Left ventricle myocardium inferior (tissue), 1 donor: ENCODE results near the gene NMBR. TPM values are rescaled to one million over a fixed set of nuclear protein-coding genes. Genes with fewer than 3 reads are reported as not detected.
"Not testable (repeated sequence)": the region's sequence is repeated elsewhere in the genome, so short reads cannot be mapped to it uniquely, and the experiment has no call there.

Source experiments
- DNase-seq: peaks from one replicate; pipeline ENCODE4 v3.0.0-alpha.2; 2020
- H3K27ac ChIP-seq: fragments of 200-600 bp; replicated peaks from 2 replicates; pipeline ENCODE4 v1.8.0; 2021
- H3K27me3 ChIP-seq: fragments of 200-600 bp; 2 replicates; pipeline ENCODE4 v1.8.0; 2021; ENCODE audit warnings: low read depth
- H3K36me3 ChIP-seq: fragments of 200-600 bp; 2 replicates; pipeline ENCODE4 v1.8.0; 2021
- H3K4me1 ChIP-seq: fragments of 200-600 bp; 2 replicates; pipeline ENCODE4 v1.8.0; 2021
- H3K4me3 ChIP-seq: fragments of 200-600 bp; 2 replicates; pipeline ENCODE4 v1.8.0; 2021; ENCODE audit warnings: mild to moderate bottlenecking, moderate library complexity
- H3K9me3 ChIP-seq: fragments of 200-600 bp; replicated peaks from 2 replicates; pipeline ENCODE4 v1.8.0; 2021
- intact Hi-C: fragments of 100-400 bp; cut with micrococcal nuclease; formaldehyde crosslinking; loops from one replicate; pipeline ENCODE4 v1.11.0; 2022
- total RNA-seq: library from RNA; stranded (reverse); fragmentation: NEBNext Ultra II Directional; extraction: Animal tissue kit (Norgen Biotek cat#: 25700); gene quantifications from one replicate; pipeline ENCODE4 v1.2.1, GENCODE V29; 2021
- TF ChIP-seq, protein P1 (sequence below): fragments of 200-600 bp; IDR thresholded peaks from 2 replicates; pipeline ENCODE4 v1.8.0; 2021; ENCODE audit warnings: antibody characterized with exemption, mild to moderate bottlenecking, borderline replicate concordance
- donor health status: DM: no; HTN: yes; CAD: no; lungs with severe emphysema.

NMBR gene
- total RNA-seq, 1 donor from 2014 or later: not detected

DNA sequence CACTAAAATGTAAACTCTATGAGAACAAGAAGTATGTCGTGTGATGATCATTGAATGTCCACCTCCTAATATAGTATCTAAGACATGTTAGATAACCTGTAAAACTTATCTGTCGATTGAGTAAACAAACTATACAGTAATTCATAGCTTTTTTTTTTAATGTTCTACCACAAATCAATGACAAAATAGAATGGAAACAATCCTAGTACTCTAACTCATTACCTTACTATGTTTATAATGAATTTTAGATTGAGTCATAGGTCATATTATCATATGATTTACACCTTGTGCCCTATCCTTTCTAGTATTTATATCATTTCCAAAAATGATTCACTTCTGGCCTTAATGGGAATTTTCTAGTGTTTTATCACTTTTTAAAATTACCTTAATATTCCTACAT lies 6.3 kb upstream of the NMBR start:
- H3K9me3 ChIP-seq: no peaks in the 10 kb centered on the region
- H3K27ac ChIP-seq: no peak overlapping the region
- intact Hi-C loops: loop anchor here (10.0 kb wide), 1 partner anchor 232 kb away; no protein-coding TSS in a partner anchor
- no peaks in the 10 kb centered on the region for H3K36me3 ChIP-seq
- peaks cover 32% of the 10 kb centered on the region for H3K4me1 ChIP-seq
- H3K27me3 ChIP-seq: no peaks in the 10 kb centered on the region
- TF ChIP-seq, protein P1, sequence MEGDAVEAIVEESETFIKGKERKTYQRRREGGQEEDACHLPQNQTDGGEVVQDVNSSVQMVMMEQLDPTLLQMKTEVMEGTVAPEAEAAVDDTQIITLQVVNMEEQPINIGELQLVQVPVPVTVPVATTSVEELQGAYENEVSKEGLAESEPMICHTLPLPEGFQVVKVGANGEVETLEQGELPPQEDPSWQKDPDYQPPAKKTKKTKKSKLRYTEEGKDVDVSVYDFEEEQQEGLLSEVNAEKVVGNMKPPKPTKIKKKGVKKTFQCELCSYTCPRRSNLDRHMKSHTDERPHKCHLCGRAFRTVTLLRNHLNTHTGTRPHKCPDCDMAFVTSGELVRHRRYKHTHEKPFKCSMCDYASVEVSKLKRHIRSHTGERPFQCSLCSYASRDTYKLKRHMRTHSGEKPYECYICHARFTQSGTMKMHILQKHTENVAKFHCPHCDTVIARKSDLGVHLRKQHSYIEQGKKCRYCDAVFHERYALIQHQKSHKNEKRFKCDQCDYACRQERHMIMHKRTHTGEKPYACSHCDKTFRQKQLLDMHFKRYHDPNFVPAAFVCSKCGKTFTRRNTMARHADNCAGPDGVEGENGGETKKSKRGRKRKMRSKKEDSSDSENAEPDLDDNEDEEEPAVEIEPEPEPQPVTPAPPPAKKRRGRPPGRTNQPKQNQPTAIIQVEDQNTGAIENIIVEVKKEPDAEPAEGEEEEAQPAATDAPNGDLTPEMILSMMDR: no peak
- no peak overlapping the region for H3K4me3 ChIP-seq
- no peak for DNase-seq

DNA sequence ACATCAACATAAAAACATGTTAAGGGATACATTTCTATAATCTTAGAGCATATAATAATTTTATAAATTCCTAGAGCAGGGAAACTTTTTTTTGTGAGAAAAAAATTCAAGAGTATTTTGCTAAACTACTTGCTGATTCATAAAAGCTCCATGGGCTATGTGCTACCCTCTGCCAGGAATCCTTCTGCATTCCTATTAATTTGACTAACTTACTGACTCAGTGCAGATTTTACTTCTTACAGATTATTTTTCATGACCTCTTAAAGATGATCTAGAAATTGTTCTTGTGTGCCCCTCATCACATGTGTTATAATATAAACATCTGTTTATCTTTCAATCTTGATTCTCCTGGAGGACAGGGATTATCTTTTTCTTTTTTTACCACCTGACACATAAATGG lies 5.8 kb upstream of the NMBR start:
- intact Hi-C loops: loop anchor here (10.0 kb wide), 1 partner anchor 232 kb away; no protein-coding TSS in a partner anchor
- no peaks in the 10 kb centered on the region for H3K9me3 ChIP-seq
- no peak overlapping the region for H3K27ac ChIP-seq
- no peak overlapping the region for H3K4me3 ChIP-seq
- no peaks in the 10 kb centered on the region for H3K27me3 ChIP-seq
- TF ChIP-seq, protein P1: no peak
- no peaks in the 10 kb centered on the region for H3K36me3 ChIP-seq
- no peak for DNase-seq
- H3K4me1 ChIP-seq: peaks cover 37% of the 10 kb centered on the region

DNA sequence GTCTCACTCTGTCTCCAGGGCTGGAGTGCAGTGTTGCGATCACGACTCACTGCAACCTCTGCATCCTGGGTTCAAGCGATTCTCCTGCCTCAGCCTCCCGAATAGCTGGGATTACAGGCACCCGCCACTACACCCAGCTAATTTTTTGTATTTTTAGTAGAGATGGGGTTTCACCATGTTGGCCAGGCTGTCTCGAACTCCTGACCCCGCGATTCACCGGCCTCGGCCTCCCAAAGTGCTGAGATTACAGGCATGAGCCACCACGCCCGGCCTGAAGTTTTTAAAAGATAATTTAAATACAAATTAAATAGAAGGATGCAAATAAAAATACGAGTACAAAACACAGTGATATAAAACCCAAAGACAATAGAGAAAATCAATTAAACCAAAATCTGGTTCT lies 5.4 kb downstream of the NMBR start:
- H3K9me3 ChIP-seq, H3K27ac ChIP-seq, intact Hi-C loops, H3K4me3 ChIP-seq, H3K27me3 ChIP-seq, H3K36me3 ChIP-seq, H3K4me1 ChIP-seq, DNase-seq: not testable (repeated sequence)

DNA sequence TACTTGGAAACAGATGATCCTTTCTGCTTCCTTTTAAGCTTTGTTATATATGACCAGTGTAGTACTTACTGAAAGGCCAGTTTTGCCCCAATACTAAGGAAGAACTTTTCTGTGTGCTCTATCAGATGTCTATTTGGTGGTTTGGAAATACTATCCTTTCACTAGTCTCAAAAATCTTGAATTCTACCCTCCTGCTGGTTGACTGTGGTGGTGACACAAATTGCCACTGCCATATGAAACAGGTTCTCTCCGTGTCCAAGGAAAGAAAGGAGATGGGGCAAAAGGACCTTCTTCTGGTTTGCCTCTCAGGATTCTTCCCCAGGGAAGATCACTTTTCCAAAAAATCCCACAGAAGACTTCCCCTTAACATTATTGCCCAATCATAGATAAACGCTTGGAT lies 8.0 kb downstream of the NMBR start:
- intact Hi-C loops: no loop called here
- no peaks in the 10 kb centered on the region for H3K9me3 ChIP-seq
- DNase-seq: no peak
- H3K4me3 ChIP-seq: no peak overlapping the region
- H3K4me1 ChIP-seq: no peaks in the 10 kb centered on the region
- H3K27me3 ChIP-seq: no peaks in the 10 kb centered on the region
- TF ChIP-seq, protein P1: no peak
- no peaks in the 10 kb centered on the region for H3K36me3 ChIP-seq
- H3K27ac ChIP-seq: no peak overlapping the region

DNA sequence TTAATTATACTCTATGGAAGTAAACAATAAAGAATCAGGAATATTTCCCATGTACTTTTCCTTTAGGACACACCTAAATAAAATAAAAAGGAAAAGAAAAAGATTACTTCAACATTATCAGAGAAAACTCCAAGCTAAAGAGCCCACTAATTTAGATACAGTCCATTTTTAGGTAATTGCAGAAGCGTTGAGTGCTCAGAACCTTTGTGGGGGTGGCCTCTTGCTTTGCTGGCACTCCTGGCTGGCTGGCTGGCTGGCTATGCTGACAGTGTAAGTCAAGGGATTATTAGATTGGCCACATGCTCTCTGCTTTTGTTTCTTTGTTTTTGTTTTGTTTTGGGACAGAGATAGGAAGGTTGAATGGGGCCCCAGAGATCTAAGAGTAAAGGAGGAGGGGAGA lies 14.3 kb downstream of the NMBR start, which contains the start of gene GJE1:
Gene GJE1, plus strand, starts transcription at position 301 of the 400 bp plus-strand sequence. CDS start 234 bp downstream, outside the sequence.
- Histone ChIP-seq H3K36me3 (no peaks in the 10 kb centered on the region), H3K4me3 (no peak within 1 kb of the TSS), H3K4me1 (no peaks in the 10 kb centered on the region), H3K9me3 (peaks cover 11% of the 10 kb centered on the region), H3K27me3 (peaks cover 8% of the 10 kb centered on the region), H3K27ac (no peak within 1 kb of the TSS)
- intact Hi-C loops: no loop called here
- TF ChIP-seq, protein P1: no peak
- DNase-seq: no peak

DNA sequence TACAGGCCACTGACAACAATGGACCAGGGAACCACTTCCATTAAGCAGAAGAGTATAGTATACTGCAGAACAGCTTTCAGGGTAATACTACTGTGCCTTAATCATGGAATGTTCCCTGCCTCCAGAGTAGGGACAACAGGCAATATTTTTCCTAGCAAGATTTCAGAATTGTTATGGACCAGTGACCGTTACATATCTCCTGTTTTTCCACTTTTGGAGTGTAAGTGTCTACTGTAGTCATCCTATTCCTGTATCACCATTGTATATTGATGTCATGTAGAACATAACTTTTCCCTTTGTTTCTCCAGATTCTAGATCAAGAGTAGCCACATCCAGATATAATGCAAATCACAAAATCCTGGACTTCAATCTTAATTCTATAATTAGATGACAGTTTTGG lies 16.1 kb downstream of the NMBR start:
- H3K4me1 ChIP-seq: no peaks in the 10 kb centered on the region
- H3K4me3 ChIP-seq: no peak overlapping the region
- no peaks in the 10 kb centered on the region for H3K36me3 ChIP-seq
- DNase-seq: no peak
- H3K27ac ChIP-seq: no peak overlapping the region
- TF ChIP-seq, protein P1: no peak
- H3K9me3 ChIP-seq: peaks cover 11% of the 10 kb centered on the region
- intact Hi-C loops: no loop called here
- H3K27me3 ChIP-seq: peaks cover 8% of the 10 kb centered on the region
